ENCODE data around the gene AGT.
"Not testable (repeated sequence)": the region's sequence is repeated elsewhere in the genome, so short reads cannot be mapped to it uniquely, and the experiment has no call there.

Gene AGT

DNA sequence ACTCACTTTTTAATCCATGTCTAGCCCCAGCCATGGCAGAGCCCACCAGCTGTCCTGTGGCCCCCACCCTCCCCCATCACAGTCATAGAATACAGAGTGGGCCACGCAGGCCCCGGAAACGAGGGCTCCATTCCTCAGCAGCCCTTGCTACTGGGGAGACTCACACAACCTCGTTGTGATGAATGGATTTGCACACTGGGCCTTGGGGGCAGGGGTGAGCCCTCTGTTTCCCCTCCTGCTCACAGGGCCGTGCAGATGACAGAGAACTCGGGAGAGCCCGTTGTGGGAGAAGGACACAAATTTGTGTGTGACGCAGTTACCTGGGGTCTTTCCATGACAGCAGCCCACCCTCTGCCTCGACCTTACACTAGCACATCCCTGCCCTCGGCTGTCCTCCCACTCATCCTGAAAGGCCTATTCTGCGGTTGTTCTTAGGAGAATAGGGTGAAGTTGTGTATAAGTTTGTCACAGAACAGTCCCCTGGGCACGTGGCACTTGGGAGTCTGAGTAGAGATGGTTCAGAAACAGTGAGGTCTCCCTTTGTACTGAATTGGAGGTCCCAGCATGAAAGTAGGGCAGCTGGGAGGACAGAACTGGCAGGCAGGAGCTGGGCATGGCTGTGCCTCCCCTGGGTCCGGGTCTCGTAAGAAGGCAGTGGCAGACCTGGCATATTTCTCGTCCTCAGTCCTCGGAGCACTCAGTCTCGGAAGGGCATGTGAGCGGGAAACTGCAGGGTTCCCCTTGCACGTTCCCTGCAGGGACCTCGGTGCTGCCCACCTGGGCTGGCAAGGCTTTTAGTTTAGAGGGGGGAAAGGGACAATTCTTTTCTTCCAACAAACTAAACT is 6.8 kb downstream of the AGT start:
- DNase-seq = no peak

DNA sequence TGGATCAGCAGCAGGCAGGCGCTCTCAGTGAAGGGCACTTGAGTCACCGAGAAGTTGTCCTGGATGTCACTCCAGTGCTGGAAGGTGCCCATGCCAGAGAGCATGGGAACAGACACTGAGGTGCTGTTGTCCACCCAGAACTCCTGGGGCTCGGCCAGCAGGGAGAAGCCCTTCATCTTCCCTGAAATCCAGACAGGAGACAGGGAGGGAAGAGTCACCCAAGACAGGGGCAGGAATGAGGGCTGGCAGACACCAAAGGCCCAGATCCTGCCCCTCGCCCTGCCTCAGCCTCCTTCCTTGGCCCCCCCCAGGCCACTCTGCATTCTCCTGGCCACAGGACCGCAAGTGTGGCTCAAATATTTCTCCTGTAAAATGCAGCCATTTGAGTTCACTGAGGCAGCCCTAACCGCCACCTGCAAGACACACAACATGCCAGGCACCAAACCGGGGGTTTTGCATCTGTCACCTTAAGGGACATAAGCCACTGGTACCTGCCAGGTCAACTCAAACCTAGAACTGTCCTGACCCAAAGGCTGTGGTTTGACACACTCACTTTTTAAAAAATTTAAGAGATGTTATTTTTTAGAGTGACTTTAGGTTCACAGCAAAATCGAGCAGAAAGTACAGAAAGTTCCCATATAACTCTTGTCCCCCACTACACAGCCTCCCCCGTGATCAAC is 7.8 kb downstream of the AGT start:
- no peak for DNase-seq

DNA sequence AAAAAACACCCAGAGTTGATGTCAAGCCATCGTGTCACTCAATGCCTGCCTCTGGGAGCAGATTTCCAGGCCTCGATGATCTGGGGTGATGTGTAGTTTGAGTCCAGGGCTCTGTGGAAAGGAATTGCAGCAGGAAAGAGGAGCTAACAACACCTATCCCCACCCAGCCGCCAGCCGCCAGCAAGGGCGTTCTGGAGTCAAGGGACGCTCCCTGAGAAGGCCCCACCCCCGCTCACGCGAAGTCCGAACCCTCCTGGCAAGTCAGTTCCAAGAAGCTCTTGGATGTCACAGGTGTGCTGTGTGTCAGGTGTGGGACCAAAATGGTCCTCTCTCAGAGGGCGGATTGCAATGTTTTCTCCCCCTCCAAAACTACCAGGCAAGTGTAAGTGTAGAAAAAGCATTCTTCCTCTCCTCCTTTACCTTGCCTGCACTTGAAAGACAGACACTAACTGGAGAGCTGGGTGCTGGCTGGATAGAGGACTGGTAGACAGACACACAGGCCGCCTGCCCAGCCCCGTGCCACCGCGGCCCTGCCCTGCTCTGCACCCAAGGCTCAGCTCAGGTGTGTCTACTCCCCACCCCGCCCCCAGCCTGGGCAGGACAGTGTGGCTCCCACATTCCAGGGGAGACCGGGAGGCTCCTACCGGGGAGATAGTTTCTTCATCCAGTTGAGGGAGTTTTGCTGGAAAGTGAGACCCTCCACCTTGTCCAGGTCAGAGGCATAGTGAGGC is 8.5 kb downstream of the AGT start:
- DNase-seq = no peak

DNA sequence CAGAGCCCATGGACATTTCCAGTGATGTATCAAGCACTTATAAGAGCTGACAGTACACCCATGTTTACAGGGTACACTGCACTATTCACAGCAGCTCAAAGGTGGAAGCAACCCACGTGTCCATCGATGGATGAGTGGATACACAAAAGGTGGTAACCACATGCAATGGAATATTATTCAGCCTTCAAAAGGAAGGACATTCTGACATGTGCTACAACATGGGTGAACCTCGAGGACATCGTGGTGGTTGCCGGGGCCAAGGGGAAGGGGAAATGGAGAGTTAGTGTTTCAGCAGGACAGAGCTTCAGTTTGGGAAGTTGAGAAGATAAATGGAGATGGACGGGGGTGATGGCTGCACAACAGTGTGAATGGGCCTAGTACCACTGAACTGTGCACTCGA is 9.1 kb downstream of the AGT start:
- no peak for DNase-seq

DNA sequence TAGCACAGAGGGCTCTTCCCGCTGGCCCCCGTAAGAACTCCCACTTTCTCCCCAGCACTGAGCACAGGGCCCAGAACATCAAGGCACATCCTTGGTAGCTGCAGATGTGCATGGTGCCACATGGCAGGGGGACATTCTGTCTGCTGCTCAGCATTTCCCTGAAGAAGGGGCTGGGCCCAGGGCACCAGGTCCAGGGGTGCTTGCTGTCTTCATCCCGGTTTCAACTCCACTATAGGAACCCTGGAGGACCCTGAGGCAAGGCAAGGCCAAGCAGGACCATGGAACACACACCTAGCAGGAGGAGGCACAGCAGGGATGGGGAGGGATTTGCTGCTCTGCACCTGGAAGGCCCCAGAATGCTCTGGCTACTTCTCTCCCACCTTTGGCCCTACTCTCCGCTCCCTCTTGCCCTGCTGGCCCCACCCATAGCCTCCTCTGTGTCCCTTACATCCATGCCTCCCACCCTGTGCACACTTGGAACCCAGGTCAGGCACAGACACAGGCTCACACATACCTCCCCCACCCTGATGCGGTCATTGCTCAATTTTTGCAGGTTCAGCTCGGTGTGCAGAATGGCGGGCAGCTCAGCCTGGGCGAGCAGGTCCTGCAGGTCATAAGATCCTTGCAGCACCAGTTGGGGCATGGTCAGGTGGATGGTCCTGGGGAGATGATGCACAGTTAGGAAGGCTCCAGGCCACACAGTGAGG is 10.1 kb downstream of the AGT start:
- DNase-seq = no peak

DNA sequence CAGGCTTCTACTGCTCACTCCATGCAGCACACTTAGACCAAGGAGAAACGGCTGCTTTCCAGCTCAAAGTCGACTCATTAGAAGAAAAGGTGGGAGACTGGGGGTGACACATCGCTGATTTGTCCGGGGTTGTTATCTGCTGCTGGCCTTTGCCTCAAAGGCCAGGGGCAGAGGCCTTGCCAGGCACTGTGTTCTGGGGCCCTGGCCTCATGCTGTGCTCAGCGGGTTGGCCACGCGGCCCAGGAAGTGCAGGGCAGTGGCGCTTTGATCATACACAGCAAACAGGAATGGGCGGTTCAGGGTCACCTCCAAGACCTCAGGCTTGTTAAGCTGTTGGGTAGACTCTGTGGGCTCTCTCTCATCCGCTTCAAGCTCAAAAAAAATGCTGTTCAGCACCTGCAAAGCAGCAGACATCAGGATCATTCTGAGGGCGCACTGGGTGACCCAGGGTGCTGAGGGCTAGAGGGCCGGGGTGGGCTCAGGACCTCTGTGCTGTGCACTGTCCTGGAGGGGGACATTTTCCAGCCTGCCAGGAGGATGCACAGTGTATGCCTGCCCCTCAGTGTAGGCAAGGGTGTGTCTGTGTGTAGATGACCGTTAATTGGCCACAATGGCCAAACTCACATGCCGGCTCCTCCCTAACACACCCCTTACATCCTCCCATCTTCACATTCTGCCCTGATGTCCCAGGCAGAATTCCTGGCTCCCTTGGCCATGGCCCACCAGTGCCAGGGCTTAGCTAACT is 10.8 kb downstream of the AGT start:
- DNase-seq = no peak

DNA sequence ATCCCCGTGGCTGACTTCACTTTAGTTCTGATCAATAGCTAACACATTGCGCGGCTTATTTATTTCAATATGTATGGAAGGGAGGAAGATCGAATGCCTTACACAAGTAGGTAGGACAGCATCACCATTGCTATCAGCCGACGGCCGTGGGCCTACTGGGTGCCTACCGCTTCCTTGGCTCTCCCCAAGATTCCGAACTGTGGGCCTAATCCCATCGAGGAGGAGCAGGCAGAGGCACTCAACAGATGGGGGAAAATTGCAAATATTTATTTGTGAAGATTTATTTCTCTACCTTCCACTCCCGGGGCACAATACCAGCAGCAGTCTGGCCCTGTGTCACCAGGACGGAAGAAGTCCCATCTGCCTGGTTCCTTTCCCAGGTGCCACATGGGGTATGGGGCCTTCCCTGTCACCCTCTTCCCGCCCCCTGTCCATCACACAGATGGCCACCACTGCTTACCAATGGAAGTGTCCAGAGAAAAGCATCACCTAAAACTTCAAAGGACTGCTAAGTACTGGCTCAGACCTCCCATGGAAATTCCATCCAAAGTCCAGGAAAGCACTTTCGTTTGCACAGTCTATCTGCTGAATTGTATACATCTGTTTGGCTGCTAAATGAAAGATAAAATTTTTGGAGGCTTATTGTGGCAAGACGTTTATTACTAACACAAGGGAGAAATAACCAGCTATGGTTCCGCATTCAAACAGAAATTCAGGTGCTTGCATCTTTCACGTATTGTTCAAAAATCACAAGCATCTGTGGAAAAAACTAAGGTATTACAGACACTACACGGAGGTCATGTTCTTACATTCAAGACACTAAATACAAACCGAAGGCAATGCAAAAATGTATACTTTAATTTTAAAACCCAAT is 11.8 kb downstream of the AGT start:
- no peak for DNase-seq

DNA sequence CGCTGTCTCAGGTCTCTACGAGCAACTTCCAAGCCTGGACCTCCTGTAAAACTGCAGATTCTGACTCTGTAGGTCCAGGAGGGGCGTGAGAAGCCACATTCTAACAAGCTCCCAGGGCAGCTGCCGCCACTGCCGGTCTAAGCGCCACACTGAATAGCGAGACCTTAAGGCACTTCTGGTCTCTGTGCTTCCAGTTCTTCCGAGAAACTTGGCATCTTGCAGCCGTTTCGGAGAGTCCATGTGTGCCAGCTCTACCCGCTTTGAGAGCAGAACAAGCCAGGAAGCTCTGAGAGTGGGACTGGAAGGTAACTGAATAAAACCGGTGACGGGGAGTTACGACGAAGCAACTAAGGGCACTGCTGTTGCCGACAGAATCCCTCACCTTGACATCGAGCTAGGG is 12.5 kb downstream of the AGT start:
- no peak for DNase-seq

DNA sequence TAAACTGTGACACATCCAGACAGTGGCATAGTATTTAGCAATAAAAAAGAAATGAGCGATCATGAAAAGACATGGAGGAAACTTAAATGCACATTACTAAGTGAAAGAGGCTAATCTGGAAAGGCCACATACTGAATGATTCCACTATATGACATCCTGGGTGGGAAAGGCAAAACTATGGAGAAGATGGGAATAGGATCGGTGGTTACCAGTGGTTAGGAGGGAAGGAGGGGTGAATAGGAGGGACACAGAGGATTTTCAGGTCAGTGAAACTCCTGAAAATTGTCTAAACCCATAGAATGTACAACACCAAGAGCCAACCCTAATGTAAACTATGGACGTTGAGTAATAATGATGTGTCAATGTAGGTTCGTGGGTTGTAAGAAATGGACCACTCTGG is 13.8 kb downstream of the AGT start:
- DNase-seq = no peak

DNA sequence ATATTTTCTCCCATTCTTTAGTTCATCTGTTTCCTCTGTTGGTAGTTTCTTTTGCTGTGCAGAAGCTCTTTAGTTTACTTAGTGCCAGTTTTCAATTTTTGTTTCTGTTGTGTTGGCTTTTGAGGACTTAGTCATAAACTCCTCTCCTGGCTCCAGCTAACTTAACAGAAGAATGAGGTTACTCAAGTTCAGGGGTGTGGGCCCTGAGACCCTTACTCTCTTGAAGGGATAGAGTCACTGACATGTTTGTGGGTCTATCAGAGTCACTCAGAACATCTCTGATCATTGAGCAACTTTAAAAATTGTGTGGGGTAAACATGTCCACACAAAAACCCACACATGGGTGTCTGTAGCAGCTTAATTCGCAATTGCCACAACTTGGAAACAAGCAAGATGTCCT is 14.2 kb downstream of the AGT start:
- no peak for DNase-seq

DNA sequence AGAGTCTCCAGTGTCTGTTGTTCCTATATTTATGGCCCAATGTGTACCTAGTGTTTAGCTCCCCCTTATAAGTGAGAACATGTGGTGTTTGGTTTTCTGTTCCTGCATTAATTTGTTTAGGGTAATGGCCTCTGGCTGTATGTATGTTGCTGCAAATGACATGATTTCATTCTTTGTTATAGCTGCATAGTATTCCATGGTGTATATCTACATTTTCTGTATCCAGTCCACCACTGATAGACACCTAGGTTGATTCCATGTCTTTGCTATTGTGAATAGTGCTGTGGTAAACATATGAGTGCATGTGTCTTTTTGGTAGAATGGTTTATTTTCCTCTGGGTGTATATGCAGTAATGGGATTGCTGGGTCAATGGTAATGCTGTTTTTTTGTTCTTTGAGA is 15.0 kb downstream of the AGT start:
- DNase-seq = not testable (repeated sequence)

DNA sequence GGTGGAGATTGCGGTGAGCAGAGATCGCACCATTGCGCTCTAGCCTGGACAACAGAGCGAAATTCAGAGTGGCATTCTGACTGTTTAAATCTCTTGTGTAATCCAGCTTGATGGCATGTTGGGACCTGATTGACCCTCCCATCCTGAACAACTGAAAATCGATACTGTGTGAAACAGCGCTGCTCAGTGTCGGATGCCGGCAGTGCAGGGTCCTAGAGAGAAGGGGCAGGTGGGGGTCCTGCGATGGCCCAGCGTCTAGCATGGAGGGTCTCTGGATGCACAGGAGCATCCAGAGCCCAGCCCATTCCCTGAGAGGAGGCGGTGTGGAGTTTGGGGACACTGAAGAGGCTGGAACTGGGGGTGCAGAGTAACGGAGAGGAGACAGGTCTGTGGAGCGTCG is 15.8 kb downstream of the AGT start:
- no peak for DNase-seq

DNA sequence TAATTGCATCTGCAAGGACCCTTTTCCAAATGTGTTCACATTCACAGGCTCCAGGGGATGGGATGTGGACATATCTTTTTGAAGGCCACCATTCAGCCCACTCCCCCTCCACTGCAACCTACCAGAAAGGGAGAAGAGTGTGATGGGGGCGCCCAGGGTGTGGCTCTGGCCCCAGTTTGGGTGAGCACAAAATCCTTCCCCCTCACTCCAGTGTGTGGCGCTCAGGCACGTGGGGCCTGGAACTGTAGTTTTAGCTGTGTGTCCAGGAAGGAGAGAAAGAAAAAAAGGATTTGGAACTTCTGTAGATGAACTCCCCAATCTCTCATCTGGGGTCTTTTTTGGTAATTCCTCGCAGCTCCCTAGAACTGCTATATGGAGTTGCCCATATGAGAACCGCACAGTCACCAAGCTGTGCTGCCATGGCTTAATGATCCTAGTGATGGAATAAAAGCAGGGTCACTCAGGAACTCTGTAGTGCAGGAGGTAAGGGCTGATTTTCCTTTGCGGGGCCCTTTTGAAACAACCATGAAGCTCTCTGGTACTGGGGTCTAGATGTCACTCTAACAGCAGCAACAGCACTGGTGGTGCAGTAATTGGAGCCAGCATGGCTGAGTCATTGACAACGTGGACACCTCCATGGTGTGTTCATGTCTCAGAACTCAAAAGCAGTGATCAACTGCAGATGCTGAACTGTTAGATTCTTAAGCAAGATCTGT is 17.0 kb downstream of the AGT start:
- DNase-seq = no peak

DNA sequence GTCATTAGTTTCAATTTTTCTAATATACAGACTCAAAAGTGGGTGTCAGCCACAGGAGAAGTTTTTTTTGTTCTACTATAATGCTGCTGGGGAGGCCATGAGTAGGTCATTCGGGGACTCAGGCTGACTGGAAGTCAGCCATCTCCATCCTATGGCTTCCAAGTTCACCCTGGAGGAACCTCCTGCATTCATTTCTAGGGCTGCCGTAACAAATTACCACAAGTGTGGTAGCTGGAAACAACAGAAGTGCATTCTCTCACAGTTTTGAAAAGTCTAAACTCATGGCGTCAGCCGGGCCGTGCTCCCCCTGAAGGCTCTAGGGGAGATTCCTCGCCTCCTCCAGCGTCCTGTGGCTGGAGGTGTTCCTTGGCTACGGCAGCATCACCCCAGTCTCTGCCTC is 17.7 kb downstream of the AGT start:
- DNase-seq = no peak

DNA sequence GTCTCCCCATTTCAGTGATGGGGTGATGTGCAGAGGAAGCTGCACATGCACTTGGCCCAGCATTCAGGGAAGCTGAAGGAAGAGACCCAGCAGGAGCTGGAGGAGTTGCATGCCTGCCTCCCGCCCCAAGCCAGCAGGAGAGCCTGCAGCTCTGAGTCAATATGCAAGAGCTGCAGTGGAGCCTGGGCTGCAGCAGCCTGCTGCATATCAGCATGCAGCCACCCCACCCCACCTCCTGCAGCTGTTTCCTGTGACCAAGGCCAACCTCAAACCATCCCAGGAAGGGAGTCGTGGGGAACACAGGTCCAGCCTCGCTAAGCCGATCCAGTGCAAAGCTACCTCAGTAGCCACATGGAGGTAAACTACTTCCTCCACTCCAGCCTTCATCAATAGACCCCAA is 18.9 kb downstream of the AGT start:
- no peak for DNase-seq

DNA sequence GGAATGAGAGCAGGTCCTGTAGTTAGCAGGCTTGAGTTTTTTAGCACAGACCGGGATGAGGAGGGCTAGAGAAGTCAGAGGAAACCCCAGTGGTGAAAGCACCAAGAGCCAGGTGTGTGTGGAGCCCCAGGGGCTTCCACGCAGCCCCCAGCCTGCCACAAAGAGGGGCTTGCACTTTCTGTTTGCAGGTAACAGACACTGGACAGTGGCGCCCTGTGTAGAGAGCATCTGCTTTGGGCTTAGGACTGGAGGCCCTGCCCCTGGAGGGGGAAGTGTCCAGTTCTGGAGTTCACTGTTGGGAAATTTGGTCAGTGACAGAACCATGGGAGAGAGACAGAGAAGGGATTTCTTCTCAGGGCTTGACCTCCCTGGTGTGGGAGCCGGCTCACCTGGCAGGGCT is 19.5 kb downstream of the AGT start:
- DNase-seq = no peak

DNA sequence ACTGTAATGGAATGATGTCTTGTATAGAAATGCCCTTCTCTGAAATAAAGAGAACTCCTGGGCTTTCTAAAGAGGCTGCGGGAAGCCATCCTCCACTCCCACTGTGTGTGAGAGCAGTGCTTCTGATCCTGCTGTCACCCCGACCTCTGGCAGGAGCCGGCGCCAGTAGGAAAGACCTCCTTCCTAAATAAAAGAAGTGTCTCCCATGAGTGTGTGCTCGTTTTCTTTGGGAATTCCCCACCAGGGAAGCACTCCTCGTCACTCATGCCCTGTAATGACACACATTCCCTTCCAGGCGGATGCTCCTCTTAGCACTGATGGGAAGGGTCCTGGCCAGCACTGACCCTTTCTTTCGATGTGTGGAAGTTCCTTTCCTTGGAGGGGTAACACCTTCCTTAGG is 20.1 kb downstream of the AGT start:
- no peak for DNase-seq

DNA sequence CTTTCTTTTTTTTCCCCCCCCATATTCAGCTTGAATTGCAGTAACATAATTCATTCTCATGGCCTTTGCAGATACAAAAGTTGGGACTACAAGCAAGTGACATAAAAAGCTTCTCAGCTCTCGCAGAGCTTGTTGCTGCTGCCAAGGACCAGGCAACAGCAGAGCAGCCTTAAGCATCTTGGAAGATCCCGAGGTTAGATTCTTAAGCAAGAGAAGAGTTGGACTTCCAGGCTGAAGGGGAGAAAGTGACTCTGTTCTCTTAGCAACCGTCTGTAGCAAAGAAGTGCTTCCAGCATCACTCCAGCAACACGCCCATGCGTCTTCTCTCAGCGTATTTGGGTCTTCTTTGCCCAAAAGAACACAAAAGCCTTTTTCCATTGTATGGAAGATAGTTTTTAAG is 20.7 kb downstream of the AGT start:
- no peak for DNase-seq

DNA sequence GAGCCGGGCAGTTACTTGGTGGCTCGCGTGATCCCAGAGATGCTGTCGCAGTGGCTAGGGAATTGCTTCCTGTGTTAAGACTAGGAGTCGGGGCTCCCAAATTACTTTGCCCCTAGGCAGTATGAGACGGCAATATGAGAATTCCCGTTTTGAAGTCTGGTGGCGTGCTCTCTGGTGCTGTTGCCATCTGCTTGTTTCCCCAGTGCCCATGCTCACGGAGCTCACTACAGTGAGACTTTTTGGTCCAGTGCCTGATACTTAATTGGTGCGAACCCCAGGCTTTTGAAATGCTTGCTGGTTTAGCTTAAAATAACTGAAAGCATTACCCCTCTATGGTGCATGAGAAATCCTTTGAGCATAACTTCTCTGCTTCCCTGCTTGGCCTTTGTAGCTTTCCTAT is 22.3 kb downstream of the AGT start:
- no peak for DNase-seq

DNA sequence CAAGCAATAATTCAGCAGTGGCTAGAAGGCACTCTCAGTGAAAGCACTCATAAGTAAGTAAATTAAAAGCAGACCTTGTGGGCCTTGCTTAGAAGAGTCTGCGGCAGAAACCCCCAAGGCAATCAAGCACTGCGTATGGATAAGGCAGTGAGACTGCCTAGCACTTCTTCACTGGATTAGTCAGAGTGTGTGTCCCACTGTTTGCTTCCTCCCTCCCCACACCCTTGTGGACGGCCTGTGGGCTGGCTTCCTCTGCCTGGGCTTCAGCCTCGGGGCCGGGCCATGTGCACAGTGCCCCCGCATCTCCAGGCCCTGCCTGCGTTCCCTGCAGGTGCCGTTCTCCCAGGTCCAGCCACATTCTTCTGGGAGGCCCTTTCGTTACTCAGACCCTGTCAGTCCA is 23.8 kb downstream of the AGT start:
- no peak for DNase-seq

DNA sequence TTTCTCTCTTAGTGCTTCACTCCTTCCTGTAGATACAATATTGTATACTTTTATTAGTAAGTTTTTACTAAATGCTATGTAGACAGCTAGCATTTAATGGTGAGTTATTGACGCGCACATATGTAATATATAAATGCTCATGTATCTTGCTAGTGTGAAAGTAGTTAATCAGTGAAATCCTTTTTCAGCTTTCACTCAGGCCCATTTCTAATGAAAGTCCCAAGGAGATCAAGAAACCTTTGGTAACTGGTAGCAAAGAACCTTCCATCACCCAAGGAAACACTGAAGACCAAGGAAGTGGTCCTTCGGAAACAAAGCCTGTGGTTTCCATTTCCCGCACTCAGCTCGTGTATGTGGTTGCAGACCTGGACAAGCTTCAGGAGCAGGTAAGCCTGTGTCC is 27.2 kb downstream of the AGT start:
- DNase-seq = no peak
